Endothelial cell (in vitro differentiated cells): ENCODE measurements around the gene STX12. TPM values are rescaled to one million over a fixed set of nuclear protein-coding genes. Genes with fewer than 3 reads are reported as not detected.

Experiments used
- DNase-seq: peaks from one replicate; pipeline ENCODE4 v3.0.0; 2021; ENCODE audit warnings: low spot score
- H3K27ac Mint-ChIP-seq: one replicate; pipeline ENCODE4 v1.8.0; 2021; ENCODE audit warnings: mixed read lengths, inconsistent platforms; ENCODE audit not compliant: unreplicated experiment
- H3K27me3 Mint-ChIP-seq: one replicate; pipeline ENCODE4 v1.8.0; 2021; ENCODE audit warnings: mild to moderate bottlenecking, moderate library complexity, mixed read lengths, inconsistent platforms; ENCODE audit not compliant: unreplicated experiment
- H3K36me3 Mint-ChIP-seq: one replicate; pipeline ENCODE4 v1.8.0; 2021; ENCODE audit warnings: mild to moderate bottlenecking, low read depth, mixed read lengths, inconsistent platforms; ENCODE audit not compliant: unreplicated experiment
- H3K4me1 Mint-ChIP-seq: one replicate; pipeline ENCODE4 v1.8.0; 2021; ENCODE audit warnings: mild to moderate bottlenecking, mixed read lengths, inconsistent platforms; ENCODE audit not compliant: unreplicated experiment
- H3K4me3 Mint-ChIP-seq: one replicate; pipeline ENCODE4 v1.8.0; 2021; ENCODE audit warnings: mild to moderate bottlenecking, mixed read lengths, inconsistent platforms; ENCODE audit not compliant: unreplicated experiment
- H3K9me3 Mint-ChIP-seq: one replicate; pipeline ENCODE4 v1.8.0; 2021; ENCODE audit warnings: mixed read lengths, inconsistent platforms; ENCODE audit not compliant: unreplicated experiment
- total RNA-seq: library from RNA; stranded (reverse); fragmentation: NEBNext Ultra II Directional; extraction: Animal tissue kit (Norgen Biotek cat#: 25700); gene quantifications from one replicate; pipeline ENCODE4 v1.2.1, GENCODE V29; 2021; ENCODE audit not compliant: unreplicated experiment
- TF ChIP-seq, protein P1 (sequence below): fragments of 200-600 bp; sonication (generic); IDR thresholded peaks from one replicate; pipeline ENCODE4 v1.5.0; 2021; ENCODE audit warnings: antibody characterized with exemption; ENCODE audit not compliant: unreplicated experiment

STX12 gene
- total RNA-seq, 1 donor from 2014 or later, result 52.4 TPM

DNA sequence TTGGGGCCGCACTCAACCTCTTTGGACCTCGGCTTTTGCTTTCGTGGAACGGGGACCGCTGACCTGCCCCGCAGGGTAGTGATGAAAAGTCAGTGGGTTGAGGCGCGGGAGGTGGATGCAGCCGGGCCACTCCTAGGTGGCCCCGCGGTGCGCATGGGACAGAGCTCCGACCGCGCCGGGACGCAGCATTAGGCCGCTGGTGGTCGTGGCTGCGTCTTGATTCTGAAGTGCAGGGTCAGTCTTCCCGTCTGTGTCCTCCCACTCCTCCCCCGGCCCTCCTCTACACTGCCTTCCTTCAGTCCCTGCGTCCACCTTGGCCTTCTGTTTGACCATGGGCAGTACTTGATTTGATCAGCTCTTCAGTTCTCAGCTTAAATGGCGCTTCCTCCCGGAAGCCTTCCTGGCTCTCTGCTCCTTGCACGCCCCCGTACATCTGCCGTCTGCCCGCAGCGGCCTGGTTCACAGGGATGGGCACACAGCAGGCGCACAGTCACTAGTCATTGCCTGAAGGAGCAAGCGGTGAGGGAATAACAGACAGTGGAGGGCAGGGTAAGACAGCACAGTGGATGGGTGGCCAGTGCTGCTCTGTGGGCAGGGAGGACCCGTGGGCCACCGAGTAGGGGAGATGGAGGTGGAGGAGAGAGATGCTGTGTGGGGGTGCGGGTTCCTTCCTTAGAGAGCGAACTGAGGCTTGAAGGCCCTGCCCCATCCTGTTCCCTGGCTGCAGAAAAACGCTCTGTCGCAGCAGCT lies 100.0 kb downstream of the STX12 start:
- TF ChIP-seq, protein P1, sequence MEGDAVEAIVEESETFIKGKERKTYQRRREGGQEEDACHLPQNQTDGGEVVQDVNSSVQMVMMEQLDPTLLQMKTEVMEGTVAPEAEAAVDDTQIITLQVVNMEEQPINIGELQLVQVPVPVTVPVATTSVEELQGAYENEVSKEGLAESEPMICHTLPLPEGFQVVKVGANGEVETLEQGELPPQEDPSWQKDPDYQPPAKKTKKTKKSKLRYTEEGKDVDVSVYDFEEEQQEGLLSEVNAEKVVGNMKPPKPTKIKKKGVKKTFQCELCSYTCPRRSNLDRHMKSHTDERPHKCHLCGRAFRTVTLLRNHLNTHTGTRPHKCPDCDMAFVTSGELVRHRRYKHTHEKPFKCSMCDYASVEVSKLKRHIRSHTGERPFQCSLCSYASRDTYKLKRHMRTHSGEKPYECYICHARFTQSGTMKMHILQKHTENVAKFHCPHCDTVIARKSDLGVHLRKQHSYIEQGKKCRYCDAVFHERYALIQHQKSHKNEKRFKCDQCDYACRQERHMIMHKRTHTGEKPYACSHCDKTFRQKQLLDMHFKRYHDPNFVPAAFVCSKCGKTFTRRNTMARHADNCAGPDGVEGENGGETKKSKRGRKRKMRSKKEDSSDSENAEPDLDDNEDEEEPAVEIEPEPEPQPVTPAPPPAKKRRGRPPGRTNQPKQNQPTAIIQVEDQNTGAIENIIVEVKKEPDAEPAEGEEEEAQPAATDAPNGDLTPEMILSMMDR, result no peak
- H3K9me3 Mint-ChIP-seq, result no peaks in the 10 kb centered on the region
- H3K36me3 Mint-ChIP-seq, result no peaks in the 10 kb centered on the region
- H3K27ac Mint-ChIP-seq, result no peak overlapping the region
- peak overlapping the region; percentile 90 for H3K4me3 Mint-ChIP-seq
- no peak for DNase-seq
- H3K27me3 Mint-ChIP-seq, result no peaks in the 10 kb centered on the region
- peaks cover 14% of the 10 kb centered on the region for H3K4me1 Mint-ChIP-seq

DNA sequence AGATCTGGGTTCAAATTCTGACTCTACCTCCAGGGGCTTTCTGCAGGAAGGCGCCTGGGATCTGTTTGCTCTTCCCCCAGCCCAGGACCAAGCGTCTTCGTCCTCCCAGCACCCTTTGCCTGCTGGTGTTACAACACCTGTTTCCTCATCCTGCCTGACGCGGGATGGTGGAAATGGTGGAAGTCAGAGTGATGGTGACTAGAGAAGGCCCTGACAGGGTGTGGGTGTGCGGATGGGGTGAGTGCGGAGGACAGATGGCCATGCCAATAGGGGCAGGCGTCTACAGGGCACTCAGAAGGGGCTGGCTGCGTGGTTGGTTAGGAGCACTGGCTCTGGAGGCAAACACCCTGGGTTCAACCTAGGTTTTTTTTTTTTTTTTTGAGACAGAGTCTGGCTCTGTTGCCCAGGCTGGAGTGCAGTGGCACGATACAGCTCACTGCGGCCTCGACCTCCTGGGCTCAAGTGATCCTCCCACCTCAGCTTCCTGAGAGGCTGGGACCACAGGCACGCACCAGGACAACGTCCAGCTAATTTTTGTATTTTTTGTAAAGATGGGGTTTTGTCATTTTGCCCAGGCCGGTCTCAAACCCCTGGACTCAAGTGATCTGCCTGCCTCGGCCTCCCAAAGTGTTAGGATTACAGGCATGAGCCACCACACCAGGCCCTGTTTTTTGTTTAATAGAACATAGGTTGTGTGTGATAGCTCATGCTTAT lies 100.8 kb downstream of the STX12 start:
- TF ChIP-seq, protein P1, result no peak
- H3K36me3 Mint-ChIP-seq, result no peaks in the 10 kb centered on the region
- peak overlapping the region; percentile 63 for H3K4me3 Mint-ChIP-seq
- no peaks in the 10 kb centered on the region for H3K9me3 Mint-ChIP-seq
- no peaks in the 10 kb centered on the region for H3K27me3 Mint-ChIP-seq
- DNase-seq, result peak; percentile 38
- peak overlapping the region; percentile 21 for H3K27ac Mint-ChIP-seq
- H3K4me1 Mint-ChIP-seq, result peaks cover 17% of the 10 kb centered on the region

Other genes starting within 250 kb of the STX12 start
- gene AHDC1, start 169.1 kb upstream of the STX12 start, total RNA-seq, result 48.0 TPM
- gene FGR, start 138.0 kb upstream of the STX12 start, total RNA-seq, result 0.46 TPM
- gene IFI6, start 101.0 kb upstream of the STX12 start, total RNA-seq, result 9.7 TPM
- 5.3 TPM for gene FAM76A, start 47.3 kb upstream of the STX12 start, total RNA-seq
- 46.9 TPM for gene PPP1R8, start 57.6 kb downstream of the STX12 start, total RNA-seq
- 9.6 TPM for gene THEMIS2, start 99.3 kb downstream of the STX12 start, total RNA-seq
- 34.6 TPM for gene RPA2, start 141.4 kb downstream of the STX12 start, total RNA-seq
- gene SMPDL3B, start 161.8 kb downstream of the STX12 start, total RNA-seq, result 3.3 TPM
- 20.1 TPM for gene XKR8, start 186.8 kb downstream of the STX12 start, total RNA-seq